Cerebellar cortex (tissue), 1 donor: ENCODE data around the gene ASB7.

Experiments used
- DNase-seq: peaks from one replicate; pipeline ENCODE4 v3.0.0-alpha.2; 2015; ENCODE audit warnings: low spot score

ASB7 gene

DNA sequence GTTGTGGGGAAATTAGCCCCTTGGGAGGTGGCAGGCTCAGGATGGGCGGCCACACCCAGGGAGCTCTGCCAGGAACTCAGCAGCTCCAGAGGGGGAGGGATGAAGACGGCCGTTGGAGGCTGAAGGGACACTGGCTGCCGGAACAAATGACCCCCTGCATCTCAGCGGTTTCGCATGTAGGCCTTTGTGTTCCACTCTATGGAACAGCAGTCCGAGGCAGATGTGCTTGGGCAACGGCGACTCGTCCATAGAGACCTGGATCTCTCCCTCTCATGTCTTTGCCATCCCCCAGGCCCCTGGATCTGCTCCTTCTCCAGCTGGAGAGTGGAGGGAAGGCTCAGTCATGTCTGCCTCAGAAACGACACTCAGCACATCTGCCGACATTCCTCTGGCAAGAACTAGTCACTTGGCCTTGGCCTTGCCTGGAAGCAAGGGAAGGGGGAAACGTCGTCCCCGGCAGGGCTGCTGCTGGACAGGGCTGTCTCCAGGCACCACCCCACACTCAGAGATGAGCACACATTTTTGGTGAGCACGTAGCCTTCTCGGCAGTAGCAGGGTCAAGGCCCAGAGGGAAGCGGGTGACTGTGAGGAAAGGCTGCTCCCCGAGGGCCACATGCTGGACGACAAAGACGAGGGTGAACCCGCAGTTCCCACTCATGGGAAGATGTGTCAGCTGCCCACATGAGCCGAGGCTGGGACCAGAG, 83.8 kb downstream of the ASB7 start:
- DNase-seq: no peak

DNA sequence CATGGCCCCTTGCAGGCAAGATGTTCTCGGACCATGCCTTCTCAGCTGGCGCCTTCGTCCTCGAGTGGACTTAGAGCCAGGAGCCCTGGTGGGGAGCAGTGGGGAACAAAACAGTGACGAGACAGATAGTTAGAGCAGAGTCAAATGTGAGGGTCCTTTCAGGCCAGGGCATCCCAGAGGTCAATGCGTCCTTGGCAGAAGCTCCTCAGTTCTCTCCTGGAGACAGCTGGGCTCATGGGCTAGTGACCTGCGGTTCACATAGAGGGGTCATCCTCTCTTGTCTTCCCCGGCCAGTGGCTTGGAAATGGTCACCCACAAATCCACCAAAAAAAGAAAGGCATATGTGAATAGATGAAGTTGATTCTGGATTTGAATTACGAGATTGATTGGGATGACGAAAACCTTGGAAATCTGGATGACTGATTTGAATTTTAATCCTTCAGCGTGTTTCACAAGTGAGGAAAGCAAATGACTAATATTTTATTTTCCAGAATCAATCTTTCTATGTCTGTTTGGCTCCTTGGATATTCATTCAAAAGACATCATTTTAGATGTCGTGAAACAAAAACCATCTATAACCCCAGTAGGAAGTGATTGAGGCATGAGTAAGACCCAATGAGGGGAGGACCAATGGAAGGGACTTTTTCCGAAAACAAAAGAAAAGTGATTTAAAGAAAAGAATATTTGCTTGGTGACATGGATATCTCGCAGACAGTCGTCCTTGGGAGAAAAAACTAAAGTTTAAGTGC, 84.5 kb downstream of the ASB7 start:
- DNase-seq: no peak

DNA sequence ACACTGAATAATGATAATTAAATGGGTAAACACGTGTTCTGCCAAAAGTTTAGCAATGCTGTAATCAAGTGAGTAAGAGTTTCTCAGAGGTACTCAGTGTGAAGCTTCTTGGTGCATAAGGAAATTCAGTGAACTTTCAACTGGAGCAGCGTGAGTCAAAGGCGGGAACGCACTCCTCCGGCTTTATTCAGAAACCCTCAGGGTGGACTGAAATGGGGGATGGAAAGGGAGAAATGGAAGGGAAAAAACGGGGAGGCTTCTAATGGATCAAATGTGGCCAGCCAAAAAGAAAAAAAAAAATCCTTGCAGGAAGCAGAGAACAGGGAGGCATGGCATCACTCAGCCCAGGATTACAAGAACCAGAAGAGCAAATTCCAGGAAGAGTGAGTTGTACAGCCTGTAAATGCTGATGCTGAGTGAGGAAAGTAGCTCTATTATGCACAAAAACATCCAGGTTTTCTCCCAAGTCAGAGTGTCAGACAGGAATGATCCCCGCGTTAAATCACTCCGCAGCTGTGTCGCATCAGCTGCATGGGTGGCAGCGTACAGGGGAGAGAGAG, 85.3 kb downstream of the ASB7 start:
- no peak for DNase-seq

DNA sequence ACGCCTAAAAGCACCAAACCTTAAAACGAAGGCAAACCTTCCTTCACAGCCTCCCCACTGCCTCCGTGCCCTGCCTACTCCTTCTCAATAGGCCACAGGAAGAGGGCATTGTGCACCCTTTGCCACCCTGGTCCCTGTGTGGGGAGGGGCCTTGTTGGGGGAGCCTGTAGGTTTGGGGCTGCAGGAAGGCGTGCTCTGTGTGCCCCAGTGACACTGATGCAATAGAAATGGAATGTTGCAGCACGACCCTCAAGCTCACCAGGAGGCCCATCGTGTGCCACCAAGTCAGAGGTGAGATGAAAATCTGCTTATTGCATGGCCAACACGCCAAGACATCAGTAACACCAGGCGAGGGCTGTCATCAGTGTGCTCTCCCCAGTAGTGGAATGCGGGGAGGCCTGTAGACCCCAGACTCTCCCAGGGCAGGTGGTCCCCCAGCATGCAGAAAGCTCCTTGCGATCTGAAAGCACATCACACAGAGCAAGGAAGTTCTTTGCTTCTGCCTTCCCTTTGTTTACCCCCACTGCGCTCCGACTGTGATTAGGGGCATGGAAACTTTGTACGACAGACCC, 86.2 kb downstream of the ASB7 start:
- DNase-seq: no peak

DNA sequence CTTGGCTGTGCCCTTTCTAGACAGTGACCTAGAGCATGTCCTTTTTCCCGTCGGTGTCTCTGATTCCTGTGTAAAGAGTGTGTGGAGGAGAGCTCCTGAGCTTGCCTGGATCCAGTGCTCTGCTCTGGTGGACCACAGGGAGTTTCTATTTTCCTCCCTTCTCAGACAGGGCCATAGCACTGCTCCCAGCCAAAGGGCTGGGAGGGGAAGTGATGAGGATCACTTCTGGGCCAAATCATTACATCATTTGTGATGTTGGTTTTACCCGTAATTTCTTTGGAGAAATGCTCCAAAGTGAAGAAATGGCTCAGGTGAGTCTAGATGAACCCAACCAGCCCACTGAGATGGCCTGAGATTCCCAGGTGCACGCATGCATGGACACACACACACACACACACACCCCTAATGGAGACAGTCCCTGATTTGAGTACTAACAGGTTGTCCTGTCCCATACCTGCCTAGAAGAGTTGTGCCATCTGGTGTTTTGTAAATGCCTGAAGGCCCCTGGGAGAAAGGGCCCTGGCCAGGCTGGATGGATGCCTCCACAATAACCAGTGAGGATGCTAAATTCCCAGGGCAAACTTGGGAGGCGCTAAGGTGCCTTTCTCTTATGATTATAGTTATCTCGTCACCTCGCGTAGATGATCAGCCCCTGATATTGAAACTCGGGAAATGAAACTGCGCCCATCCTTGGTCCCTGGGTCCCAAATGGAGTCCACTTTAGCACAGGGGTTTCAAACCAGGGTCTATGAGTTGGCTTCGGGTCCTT, 86.9 kb downstream of the ASB7 start:
- no peak for DNase-seq

DNA sequence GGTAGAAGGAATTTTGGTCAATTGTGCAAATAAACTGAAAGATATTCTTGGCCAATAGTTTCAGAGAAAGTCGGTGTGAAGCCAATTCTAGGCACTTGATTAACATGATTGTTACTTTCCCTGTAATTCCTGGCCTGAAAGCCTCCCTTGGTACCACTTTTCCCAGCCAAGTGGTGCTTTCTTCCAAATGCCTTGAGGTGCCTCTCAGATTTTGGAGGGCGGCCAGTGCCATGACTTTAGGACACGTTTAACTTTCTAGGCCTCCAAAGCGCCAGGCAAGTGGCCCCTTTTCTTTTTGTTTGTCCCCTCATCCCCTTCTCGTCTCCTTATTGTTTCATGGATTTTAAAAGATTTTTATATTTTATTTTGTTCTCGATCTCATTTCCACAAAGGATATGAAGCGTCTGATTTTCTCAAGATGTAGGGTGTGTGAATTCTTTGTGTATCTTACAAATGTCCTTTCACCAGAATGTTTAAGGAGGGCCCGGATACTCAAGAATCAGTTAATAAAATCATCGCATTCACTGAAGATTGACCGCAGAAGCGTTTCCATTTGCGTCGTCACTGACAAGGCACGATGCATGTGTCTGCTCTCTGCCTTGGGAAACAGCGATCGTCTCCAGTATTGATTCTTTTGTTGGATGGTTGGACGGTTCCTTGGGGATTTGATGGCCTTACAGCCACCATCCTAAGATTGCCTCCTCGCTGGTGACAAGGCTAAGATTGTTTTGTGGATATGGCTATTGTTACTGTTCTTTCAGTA, 87.8 kb downstream of the ASB7 start:
- no peak for DNase-seq

DNA sequence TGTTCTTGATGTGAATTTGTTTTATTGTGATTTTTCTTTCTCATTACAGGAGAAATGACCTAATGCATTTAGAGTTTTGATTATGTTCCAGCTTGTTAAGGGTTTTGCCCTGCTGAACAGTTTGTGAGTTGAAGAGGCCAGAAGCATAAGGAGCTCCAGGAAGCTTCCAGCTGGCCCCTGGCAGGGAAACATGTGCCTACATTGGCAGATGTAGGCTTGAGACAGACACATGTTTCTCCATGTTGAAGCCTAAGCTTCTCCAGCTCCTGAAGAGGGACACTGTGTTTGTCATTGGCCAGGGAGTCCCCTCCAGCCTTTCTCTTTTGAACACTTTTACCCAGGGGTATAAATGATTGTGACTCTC, 88.4 kb downstream of the ASB7 start:
- DNase-seq: no peak

DNA sequence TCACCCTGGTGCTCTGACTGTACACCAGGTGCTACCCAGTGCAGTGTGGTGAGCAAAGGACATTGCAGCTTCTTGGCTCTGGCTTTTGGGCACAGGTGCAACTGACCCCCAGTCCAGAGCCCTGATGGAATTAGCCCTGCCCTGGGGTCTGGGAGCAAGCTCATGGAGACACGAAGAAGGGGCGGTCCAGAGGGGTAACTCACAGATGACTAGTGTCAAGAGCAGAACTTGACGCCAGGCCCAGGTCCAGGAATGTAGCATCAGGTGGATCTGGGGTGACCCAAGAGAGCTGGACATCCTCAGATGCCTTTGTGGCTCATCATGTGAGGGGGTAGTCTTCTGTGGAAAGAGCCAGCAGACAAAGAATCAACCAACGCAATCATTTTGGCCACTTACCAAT, 88.9 kb downstream of the ASB7 start:
- DNase-seq: no peak

DNA sequence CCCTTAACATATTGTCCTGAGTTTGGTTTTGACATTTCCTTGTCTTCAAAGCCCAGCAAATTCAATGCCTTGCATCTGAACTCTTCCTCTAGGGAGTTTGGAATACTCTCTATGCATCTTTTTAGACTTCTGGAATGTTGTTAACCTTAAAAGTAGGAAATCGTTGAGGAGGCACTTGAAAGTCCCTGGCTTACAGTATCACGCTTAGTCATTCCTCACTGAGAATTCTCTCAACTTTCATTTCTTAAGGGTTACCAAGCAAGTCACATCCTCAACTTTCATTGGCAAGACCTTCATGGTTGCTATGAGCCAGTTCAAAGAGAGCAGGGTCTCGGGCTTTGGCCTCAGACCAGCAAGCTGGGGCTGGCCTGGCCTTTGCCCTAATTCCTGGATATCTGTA, 89.9 kb downstream of the ASB7 start:
- no peak for DNase-seq

DNA sequence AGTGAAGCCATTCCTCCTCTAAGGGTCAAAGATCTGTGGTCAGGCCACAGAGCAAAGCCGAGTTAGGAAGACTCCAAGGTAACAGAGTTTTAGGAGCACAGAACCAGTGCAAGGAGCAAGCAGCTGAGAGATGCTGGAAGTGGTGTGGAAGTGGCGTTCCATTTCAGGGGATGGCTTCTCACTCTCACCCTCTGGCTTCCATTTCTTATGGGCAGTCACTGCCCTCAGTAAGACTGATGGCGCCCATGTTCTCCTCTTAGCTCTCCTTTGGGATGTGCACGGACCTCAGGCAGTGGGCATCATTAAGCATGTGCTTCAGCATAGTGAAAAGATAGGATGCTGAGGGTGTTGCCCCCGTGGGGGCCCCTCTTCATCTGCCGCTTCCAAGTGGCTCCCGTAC, 90.3 kb downstream of the ASB7 start:
- DNase-seq: no peak

DNA sequence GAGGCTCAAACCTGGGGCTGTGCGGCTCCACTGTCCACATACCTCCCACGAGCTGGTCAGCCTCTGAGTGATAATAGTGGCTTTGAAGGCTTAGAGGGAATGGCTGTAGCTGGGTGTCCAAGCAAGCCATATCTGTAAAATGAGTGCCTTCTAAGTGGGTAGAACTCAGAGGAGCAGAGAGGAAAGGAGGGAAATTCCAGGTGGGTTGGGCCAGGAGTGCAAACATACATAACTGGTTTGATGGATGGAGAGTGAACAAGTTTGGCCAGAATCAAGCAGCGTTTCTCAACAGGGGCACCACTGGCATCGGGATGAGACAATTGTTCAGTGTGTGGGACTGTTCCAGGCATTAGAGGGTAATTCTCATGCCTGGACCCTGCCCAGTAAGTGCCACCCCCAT, 91.1 kb downstream of the ASB7 start:
- no peak for DNase-seq

DNA sequence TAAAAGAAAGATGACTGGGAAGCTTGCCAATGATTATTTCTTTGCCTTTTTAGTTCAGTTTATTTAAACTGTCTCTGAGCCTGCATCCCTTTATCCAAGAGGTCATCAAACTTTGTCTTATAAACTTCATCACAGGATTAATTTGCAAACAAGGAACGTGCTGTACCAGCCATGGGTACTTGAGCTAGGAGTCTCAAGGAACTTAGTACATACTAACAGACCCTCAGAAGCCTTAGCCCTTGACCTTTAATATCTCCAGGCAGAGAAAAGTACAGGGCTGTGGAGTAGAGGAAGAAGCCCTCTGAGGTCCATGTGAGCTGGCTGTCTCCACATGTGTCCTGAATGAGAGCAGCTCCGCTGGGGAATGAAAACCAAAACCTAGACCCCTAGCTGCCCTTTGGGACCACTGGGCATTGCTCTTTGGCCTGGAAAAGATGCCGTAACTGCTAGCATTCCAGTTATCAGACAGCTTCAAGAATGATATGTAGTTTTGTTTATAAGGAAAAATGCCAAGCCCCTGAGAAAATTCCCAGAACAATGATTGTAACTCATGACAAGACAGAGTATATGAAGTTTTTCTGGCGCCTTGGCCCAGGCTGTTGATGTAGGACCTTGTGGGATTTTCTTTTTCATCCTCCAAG, 92.1 kb downstream of the ASB7 start:
- no peak for DNase-seq

DNA sequence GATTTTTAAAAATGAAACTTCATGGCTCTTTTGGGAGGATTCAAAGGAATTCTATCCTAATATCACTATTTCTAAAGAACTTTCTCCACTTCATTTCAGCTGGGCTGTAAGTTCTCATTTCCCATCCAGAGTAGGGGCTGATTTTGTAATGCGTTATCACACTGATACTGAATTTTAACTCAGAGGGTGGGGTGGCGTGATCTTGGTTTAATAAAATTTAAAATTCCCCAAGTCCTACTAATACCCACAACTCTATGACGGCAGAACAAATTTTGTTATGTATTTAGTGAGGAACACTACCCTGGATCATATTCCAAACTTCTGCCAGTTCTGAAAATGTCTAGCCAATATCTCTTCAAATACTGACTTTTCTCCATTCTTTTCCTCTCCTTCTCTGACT, 92.7 kb downstream of the ASB7 start:
- DNase-seq: no peak

DNA sequence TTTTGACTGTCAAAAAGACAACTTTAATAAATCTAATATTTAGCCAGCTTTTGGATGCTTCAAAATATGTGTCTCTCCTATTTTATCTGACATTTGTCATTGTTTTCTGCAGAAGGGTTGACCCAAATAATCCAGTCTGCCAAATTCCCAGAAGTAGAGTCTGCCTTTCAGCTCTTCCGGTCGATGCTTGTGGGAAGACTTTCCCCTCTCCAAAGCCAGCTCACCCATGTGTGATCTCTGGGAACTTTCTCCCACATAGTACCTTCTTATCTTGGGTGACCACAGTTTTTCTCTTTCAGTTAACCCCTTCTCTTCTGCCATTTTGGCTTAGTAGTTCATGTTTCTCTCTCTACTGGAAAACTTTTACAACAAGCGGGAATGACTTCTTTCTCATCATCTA, 94.1 kb downstream of the ASB7 start:
- DNase-seq: no peak
